Measurements from ENCODE around the gene HTT-AS.

DNA sequence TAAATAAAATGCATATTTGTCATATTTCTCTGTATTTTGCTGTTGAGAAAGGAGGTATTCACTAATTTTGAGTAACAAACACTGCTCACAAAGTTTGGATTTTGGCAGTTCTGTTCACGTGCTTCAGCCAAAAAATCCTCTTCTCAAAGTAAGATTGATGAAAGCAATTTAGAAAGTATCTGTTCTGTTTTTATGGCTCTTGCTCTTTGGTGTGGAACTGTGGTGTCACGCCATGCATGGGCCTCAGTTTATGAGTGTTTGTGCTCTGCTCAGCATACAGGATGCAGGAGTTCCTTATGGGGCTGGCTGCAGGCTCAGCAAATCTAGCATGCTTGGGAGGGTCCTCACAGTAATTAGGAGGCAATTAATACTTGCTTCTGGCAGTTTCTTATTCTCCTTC is 3.5 kb upstream of the HTT-AS start:
- TF ChIP-seq CTCF (IDR thresholded peaks at IDR 0.05 in 8 of 11, conservative IDR thresholded peaks at IDR 0.05 in 3 of 11) = no peak
- TF ChIP-seq POLR2AphosphoS5 (IDR thresholded peaks at IDR 0.05) = peak in 1 of 3 donors; percentile 11
- no peak for TF ChIP-seq POLR2A (IDR thresholded peaks at IDR 0.05)
